Measurements from ENCODE around the gene NUP214.
"Not testable (repeated sequence)": the region's sequence is repeated elsewhere in the genome, so short reads cannot be mapped to it uniquely, and the experiment has no call there.

The NUP214 gene

DNA sequence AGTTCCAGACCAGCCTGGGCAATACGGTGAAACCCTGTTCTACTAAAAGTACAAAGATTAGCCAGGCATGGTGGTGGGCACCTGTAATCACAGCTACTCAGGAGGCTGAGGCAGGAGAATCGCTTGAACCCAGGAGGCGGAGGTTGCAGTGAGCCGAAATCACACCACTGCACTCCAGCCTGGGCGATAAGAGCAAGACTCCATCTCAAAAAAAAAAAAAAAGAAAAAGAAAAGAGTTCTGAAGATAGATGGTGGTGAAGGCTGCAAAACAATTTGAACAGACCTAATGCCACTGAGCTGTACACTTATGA lies 137.6 kb downstream of the NUP214 start:
- not testable (repeated sequence) for FAIRE-seq

DNA sequence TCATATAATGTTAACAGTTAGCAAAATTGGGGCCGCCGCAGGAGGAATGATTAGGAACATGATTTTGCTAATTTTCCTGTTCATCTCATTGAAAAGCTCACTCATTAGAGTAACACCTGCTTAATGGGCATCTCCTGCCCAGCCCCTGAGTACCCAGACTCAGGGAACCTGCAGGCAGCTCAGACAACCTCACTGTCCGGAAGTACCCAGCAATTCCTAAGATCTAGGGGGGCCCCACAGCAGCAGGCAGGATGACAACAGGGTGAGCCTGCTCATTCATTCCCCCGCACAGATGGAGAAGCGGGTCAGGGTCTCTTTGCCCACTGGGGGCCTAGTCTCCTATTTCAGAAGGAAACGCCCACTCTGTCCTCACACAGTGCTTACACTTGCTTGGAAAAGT lies 138.3 kb downstream of the NUP214 start:
- no peak for FAIRE-seq

DNA sequence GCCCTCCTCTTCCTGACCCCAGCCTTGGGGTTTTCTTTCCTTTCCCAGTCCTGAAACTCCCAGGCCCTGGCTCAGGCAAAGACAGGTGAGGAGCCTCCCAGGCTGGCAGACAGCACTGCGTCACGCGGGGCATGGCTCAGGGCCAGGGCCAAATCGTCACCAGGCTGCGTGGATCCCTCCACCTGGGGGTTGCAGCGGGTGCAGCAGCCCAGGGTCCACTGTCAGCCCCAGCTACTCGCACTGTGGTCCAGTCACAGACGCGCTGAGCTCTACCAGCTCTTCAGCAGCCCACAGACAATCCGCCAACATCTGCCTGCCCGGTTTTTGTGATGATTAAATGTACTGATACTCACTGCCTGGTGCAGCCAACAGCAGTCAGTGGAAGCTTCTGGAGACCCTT lies 138.8 kb downstream of the NUP214 start:
- no peak for FAIRE-seq

- FAIRE-seq = no peak
Observed at GRCh38 chr9:131266266-131267229, 141.2 kb downstream of the NUP214 start.

- FAIRE-seq = no peak
Observed at GRCh38 chr9:131270171-131271015, 145.0 kb downstream of the NUP214 start.

DNA sequence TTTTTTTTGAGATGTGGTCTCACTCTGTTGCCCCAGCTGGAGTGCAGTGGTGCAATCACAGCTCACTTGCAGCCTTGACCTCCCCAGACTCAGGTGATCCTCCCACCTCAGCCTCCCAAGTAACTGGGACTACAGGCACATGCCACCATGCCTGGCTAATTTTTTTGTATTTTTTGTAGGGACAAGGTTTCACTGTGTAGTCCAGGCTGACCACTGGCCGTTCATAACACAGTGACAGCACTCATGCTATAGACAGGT lies 145.6 kb downstream of the NUP214 start:
- not testable (repeated sequence) for FAIRE-seq

DNA sequence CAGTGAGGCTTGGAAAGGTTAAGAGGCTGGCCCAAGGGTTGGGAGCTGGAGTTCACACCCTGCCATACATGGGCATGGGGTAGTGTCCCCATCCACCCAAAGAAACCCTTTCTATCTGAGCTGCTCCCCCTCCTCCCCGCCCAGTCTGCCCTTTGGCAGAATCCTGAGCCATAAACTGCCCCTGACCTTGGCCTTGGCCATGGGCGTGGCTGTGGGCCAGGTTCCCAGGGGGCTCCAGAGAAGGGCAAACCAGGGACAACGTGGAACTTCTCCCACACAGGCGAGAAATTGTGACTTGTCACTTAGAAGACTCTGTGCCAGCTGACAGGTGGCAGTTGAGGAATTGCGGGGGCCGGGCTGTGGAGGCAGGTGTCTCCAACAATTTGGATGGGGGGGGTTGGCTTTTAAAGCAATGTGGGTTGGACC lies 146.1 kb downstream of the NUP214 start:
- FAIRE-seq = no peak

DNA sequence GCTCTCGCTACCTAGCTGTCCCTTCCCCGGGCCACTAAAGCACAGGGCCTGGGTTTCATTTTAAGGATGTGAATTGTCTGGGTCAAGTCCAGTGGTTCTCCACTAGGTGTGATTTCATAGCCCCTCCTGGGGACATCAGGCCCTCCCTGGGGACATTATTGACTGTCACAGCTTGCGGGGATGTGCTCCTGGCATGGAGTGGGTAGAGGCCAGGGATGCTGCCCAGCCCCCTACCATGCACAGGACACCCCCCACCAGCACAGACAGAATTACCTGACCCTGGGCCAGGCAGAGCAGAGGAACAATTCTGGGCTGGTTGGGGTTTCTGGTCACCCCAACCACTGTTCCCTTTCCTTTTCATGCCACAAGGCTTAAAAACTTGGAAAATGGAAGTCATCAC lies 146.8 kb downstream of the NUP214 start:
- FAIRE-seq = no peak

- no peak for FAIRE-seq
Observed at GRCh38 chr9:131273146-131273855, 147.9 kb downstream of the NUP214 start.

DNA sequence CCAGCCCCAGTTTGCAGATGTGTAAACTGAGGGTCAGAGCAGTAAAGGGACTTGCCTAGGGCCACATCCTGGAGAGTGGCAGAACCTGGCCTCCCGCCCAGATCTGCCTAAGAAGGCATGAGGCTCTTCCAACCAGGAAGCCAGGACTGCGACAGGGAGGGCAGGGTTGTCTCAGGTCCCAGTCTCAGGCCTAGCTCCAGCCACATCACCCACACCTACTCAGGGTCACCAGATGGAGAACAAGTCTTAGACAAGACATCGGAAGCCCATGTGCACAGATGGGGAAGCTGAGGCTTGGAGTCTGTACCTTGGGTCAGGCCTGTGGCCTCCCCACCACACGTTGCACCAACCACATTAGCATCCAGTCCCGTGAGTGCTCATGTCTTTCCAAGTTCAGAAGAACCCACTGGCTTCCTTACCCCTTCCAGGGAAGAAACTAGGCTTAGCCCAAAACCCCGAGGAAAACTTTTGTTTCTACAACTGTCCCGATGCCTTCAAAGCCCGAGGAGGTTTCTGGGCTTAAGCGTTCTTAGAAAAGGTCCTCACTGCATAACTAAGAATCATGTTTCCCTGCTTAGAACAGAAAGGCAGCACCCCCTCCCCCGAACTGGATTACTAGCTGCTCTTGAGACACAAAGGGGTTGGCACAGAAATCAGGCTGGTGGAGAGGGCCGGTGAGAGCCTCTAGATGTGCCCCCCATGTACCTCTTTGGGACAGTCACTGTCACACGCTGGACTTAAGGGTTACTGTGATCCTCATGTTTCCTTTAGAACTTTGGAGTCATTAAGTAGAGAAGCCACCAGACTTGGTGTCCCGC lies 148.7 kb downstream of the NUP214 start:
- FAIRE-seq = no peak

DNA sequence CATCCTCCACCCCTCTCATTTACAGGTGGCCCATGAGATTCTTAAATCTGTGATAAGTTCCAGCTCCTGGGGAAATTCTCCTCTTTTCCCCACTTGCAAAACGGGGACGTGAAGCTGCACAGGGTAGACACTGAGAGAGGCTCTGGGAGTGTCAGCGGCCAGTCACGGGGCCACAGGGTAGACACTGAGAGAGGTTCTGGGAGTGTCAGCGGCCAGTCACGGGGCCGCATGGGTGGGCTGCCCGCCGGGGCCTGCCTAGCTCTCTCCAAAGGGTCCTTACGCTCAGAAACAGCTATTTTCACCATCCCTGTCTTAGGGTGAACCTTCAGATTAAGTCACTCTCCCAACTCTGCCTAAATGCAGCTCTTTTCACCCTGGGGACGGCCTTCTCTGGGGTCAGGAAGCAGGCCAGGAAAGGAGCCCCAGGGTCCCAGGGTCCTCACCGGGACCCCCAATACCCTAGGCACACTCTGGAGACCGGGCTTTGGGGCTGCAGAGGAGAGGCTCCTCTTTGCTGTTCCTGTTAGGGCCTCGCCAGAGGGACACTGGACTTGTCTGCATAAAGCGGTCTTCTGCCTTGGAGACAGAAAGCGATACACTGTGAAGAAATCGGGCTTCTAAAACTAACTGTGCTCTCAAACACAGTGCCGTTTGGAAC lies 149.4 kb downstream of the NUP214 start:
- no peak for FAIRE-seq

- FAIRE-seq = no peak
Observed at GRCh38 chr9:131275332-131276093, 150.1 kb downstream of the NUP214 start.

- no peak for FAIRE-seq
Observed at GRCh38 chr9:131276094-131276888, 150.9 kb downstream of the NUP214 start, which contains the start of gene FAM78A. FAM78A (minus strand) TSS chr9:131276510; CDS start chr9:131276179, 331 bp downstream.

GRCh38 chr9:131276891-131277286 lies 151.5 kb downstream of the NUP214 start:
- FAIRE-seq = no peak

DNA sequence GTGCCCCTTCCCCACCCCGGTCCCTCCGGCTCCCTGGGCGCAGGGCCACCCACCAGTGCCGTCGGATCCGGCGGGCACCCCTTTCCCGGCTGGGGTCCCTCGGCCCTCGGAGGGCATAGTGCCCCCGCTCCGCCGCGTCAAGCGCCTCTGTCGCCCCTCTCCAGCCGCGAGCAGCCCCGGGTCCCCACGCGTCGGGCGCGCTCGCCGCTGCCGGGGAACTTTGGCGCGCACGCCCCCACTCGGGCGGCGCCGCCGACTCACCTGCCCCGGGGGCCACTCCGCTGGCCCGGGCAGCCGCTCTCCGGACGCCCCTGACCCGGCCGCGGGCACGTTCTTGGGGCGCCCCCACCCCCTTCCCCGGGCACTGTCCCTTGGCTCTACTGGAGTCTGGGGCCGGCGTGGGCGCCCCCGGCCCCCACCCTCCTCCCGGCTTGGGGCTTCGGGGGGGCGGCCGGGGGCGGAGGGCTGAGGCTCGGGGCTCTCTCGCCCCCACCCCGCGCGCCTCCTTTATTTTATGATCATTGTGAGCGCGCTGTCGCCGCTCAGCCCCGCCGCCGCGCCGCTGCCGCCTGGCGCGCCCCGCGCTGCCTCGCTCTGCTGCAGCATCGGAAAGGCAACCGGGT lies 152.0 kb downstream of the NUP214 start:
- FAIRE-seq = no peak

DNA sequence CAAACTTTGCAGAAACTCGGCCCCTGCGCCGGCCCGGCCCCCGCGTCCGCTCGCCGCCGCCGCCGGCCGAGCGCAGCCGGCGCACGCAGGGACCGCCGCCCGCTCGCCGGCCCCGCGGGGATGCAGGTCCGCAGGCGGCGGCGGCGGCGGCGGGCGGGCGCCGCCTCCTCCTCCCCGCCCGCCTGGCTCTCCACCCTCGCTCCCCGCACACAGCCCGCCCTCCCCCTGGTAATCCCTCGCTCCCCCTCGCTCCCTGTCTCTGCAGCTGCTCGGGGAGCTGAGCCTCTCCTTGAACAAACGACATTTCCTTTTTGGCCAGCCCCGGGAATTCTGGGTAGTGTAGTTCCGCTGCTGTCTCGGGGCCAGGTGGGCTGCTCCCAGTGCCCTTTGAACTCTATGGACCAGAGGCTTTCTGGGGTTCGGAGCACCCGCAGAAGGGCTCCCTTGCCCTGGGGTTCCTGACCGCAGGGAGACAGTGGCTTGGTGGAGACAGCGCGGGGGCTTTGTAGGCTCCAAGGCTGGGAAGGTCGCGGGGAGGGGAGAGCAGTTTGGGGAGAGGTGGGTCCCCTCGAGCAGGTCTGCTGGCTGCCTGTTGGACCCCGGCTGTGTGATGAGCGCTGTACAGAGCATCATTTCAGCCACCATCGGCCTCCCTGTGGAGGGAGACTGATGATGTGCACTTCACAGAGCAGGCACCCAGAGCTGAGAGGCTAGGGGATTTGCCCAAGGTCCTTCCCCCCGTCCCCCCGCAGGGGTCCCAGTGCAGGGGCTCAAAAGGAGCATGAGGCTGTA lies 152.7 kb downstream of the NUP214 start:
- no peak for FAIRE-seq

DNA sequence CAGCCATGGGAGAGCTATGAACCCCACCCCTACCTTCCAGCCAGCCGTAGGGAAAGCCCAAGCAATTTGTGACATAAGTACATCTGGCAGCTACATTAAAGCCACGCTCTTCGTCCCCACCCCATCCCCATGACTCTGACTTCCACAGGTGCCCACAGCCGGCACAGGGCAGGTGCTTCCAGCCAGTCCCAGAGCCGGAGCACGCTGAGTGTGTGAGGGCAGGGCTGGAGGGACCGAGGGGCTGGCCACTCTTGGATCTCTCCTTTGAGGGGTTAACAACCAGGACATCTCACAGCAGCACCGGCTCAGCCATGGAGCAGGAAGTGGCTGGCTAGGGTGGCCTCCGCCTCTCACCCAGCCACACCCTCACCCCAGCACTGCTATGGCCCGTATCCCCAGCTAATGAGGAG lies 153.3 kb downstream of the NUP214 start:
- FAIRE-seq = no peak

DNA sequence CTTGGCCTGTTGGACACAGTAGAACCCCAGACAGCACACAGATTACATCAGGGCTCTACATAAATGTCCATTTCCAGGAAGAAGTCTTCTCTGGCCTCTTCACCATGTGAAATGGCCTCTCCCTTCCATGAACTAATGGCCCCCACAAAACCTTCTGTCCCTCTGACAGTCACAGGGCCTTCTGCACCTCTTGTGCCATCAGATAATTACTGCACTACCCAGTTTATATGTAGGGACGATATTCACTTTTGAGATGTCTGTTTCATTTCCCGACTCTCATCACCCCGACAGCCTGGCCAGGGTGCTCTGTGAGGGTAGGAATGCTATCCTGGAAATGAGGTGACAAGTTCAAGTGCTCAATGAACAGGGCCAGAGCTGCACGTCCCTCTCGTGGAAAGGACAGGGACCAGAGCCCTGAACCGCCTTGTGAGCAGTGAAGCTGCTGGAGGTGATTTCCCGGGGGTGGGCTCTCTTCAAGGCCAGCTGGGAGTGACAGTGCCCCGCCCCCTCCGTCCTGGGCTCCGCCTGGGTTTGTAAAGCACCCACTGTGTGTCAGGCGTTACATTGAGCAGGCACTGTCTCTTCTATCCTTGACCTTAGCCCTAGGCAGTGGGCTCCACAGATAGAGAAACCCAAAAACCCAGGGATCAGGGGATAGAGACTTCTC lies 153.9 kb downstream of the NUP214 start:
- no peak for FAIRE-seq

All from endometrium (tissue), 2 donors.